ENCODE data around the gene MICB. TPM values are rescaled to one million over a fixed set of nuclear protein-coding genes. Genes with fewer than 3 reads are reported as not detected.

MICB gene
- total and polyA plus RNA-seq, 9 of the 15 experiments (the other 6 are each of a cell fraction or from before 2014, with no cell fraction given): 13.3 to 34.5 (median 19.8) TPM

DNA sequence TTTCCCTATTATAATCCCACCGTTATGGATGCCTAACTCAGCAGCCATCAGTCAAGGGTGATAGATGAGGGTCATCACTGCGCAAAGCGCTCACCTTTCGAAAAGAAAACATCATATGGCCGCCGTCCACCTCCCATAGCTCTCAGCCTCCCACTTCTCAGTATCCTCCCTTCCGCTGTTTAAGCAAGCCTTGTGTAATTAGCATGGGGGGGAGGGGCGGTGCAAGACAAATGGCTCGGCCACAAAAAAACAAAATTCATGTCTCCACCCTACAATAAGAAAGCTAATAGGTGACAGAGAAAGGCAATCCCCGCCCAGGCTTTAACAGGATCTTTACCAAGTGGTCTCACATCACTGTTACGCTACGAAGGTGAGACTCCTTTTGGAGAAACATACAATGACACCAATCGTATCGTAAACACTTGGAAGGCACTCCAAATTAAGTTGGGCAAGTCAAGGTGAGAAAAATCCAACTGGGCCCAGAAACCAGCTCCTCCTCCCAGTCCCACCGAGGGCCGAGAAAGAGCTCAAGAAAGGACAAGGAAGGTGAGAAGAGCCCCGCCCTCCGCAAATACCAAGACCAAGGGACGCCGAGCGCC lies 43.2 kb downstream of the MICB start (continued):
- TF ChIP-seq THRAP3 (IDR thresholded peaks at IDR 0.05; ENCODE audit: borderline replicate concordance) (no peak), EP400 (IDR thresholded peaks at IDR 0.05) (no peak), PCBP1 (IDR thresholded peaks at IDR 0.05; ENCODE audit: low read depth, low read length, poor library complexity, severe bottlenecking) (no peak), NR2C2 (CRISPR knock-in tag; IDR thresholded peaks at IDR 0.05) (no peak), NR2C2 (tag; IDR thresholded peaks at IDR 0.05) (no peak), ZNF316 (IDR thresholded peaks at IDR 0.05) (no peak), RBM34 (IDR thresholded peaks at IDR 0.05; ENCODE audit: borderline replicate concordance, insufficient read depth, low read length) (no peak), FOXP1 (CRISPR knock-in tag; IDR thresholded peaks at IDR 0.05) (0 out of 2 replicates have a peak, but pooled peaks have one; percentile 31), MEF2A (IDR thresholded peaks at IDR 0.05; ENCODE audit: control insufficient read depth, low read depth, low read length) (no peak), ZNF77 (CRISPR knock-in tag; IDR thresholded peaks at IDR 0.05) (no peak), GATAD2B (IDR thresholded peaks at IDR 0.05; ENCODE audit: borderline replicate concordance) (no peak)
- TF ChIP-seq, protein P1, sequence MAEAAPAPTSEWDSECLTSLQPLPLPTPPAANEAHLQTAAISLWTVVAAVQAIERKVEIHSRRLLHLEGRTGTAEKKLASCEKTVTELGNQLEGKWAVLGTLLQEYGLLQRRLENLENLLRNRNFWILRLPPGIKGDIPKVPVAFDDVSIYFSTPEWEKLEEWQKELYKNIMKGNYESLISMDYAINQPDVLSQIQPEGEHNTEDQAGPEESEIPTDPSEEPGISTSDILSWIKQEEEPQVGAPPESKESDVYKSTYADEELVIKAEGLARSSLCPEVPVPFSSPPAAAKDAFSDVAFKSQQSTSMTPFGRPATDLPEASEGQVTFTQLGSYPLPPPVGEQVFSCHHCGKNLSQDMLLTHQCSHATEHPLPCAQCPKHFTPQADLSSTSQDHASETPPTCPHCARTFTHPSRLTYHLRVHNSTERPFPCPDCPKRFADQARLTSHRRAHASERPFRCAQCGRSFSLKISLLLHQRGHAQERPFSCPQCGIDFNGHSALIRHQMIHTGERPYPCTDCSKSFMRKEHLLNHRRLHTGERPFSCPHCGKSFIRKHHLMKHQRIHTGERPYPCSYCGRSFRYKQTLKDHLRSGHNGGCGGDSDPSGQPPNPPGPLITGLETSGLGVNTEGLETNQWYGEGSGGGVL (CRISPR knock-in tag; IDR thresholded peaks at IDR 0.05): no peak
- TF ChIP-seq, protein P2, sequence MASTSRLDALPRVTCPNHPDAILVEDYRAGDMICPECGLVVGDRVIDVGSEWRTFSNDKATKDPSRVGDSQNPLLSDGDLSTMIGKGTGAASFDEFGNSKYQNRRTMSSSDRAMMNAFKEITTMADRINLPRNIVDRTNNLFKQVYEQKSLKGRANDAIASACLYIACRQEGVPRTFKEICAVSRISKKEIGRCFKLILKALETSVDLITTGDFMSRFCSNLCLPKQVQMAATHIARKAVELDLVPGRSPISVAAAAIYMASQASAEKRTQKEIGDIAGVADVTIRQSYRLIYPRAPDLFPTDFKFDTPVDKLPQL (IDR thresholded peaks at IDR 0.05; ENCODE audit: extremely low read depth, insufficient read length): no peak
- TF ChIP-seq, protein P3, sequence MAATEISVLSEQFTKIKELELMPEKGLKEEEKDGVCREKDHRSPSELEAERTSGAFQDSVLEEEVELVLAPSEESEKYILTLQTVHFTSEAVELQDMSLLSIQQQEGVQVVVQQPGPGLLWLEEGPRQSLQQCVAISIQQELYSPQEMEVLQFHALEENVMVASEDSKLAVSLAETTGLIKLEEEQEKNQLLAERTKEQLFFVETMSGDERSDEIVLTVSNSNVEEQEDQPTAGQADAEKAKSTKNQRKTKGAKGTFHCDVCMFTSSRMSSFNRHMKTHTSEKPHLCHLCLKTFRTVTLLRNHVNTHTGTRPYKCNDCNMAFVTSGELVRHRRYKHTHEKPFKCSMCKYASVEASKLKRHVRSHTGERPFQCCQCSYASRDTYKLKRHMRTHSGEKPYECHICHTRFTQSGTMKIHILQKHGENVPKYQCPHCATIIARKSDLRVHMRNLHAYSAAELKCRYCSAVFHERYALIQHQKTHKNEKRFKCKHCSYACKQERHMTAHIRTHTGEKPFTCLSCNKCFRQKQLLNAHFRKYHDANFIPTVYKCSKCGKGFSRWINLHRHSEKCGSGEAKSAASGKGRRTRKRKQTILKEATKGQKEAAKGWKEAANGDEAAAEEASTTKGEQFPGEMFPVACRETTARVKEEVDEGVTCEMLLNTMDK (IDR thresholded peaks at IDR 0.05; ENCODE audit: borderline replicate concordance, insufficient read depth, low read depth, low read length, poor library complexity, severe bottlenecking): no peak
- TF ChIP-seq, protein P4, sequence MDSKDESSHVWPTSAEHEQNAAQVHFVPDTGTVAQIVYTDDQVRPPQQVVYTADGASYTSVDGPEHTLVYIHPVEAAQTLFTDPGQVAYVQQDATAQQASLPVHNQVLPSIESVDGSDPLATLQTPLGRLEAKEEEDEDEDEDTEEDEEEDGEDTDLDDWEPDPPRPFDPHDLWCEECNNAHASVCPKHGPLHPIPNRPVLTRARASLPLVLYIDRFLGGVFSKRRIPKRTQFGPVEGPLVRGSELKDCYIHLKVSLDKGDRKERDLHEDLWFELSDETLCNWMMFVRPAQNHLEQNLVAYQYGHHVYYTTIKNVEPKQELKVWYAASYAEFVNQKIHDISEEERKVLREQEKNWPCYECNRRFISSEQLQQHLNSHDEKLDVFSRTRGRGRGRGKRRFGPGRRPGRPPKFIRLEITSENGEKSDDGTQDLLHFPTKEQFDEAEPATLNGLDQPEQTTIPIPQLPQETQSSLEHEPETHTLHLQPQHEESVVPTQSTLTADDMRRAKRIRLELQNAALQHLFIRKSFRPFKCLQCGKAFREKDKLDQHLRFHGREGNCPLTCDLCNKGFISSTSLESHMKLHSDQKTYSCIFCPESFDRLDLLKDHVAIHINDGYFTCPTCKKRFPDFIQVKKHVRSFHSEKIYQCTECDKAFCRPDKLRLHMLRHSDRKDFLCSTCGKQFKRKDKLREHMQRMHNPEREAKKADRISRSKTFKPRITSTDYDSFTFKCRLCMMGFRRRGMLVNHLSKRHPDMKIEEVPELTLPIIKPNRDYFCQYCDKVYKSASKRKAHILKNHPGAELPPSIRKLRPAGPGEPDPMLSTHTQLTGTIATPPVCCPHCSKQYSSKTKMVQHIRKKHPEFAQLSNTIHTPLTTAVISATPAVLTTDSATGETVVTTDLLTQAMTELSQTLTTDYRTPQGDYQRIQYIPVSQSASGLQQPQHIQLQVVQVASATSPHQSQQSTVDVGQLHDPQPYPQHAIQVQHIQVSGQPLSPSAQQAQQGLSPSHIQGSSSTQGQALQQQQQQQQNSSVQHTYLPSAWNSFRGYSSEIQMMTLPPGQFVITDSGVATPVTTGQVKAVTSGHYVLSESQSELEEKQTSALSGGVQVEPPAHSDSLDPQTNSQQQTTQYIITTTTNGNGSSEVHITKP (IDR thresholded peaks at IDR 0.05; ENCODE audit: partially characterized antibody): no peak

All from K562 (cell line).